ENCODE measurements around the gene TMSB4X.
"Not testable (repeated sequence)": the region's sequence is repeated elsewhere in the genome, so short reads cannot be mapped to it uniquely, and the experiment has no call there.

The TMSB4X gene

DNA sequence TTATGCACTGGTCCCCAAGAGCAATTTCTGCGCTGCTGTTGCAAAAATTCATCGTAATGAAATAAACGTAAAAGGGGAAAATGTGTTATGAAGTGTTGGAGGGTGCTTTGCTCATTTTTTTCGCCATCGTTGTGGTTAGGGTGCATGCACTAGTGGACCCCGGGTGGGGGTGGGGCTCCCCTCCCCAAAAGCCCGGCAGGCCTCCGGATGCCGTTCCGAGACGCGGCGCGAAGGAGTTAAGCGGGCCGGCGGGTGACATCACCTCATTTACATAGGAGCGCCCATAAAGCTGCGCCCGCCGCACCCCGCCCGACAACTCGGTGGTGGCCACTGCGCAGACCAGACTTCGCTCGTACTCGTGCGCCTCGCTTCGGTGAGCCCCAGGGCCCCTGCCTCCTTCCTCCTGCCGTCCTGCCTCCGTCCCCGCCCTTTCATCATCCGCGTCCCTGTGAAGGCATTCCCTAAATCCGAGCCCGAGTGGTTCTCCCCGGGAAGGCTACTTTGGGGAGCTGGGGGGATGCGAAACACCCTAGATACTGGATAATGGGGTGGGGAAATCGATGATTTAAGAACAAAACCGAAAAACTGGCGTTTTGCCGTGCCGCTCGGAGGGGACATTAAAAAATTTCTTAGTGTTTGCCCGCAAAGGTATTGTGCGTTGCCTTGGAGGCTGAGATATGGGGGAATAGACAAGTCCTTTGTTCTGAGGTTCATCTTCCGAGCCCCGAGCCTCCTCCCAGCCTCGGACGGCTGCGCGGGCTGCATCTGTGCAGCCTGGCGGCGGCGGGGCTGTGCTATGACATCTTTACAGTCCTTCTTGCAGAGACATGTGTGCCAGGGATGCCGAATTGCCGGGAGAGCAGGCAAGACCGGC lies at the start of gene TMSB4X:
TMSB4X (plus strand) TSS at position 315 of the 874 bp plus-strand sequence.
- in situ Hi-C loops (cut with HindIII; ENCODE audit: low sequenced_read_pairs), result no loop called here

DNA sequence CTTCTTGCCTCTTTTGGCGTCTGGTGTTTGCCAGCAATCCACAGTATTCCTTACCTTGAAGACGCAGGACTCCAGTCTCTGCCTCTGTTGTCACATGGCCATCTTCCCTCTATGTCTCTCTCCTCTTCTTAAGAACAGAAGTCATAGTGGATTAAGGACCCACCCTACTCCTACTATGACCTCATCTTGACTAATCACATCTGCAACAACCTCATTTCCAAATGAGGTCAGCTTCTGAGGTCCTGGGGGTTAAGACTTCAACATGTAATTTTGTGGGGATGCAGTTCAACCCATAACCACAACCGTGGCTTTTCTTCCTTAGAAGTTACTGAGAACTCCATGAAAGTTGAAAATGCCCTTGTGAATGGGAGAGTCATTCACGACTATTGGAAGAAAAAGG lies 45.2 kb upstream of the TMSB4X start:
- in situ Hi-C loops (cut with HindIII; ENCODE audit: low sequenced_read_pairs), result no loop called here

- in situ Hi-C loops (cut with HindIII; ENCODE audit: low sequenced_read_pairs), result no loop called here
These were observed 44.8 kb upstream of the TMSB4X start for GRCh38 chrX:12930150-12930549.

DNA sequence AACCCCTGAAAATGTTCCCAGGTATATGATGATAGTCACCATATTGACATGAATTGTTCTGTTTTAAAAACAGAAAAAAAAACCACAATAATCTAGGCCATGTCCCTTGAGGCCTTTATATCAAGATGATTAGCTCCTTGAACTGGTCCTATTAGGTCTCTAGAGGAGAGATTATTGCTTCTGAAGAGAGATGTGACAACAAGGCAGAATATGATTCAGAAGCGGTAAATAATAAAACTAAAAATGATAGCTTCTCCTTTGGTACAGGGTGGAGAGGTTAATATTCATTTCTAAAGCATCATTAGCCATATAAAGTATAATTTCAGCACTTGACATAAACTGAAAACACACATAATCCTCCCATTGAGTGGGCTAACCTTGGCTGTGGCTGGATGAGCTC lies 42.7 kb upstream of the TMSB4X start:
- in situ Hi-C loops (cut with HindIII; ENCODE audit: low sequenced_read_pairs), result no loop called here

DNA sequence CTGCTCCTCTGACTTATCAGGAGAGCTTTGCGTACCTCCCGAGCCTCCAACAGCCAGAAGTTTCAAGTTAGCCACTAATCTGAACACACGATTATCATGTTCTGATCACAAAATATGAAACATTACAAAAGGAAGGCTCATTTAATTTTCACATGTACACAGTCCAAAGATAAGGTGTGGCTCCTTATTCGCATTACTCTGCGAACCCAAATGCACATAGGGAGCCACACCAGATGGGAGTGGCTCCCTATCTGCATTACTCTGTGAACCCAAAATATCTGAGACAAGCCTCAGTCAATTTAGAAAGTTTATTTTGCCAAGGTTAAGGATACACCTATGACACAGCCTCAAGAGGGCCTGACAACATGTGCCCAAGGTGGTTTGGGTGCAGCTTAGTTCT lies 40.1 kb upstream of the TMSB4X start:
- in situ Hi-C loops (cut with HindIII; ENCODE audit: low sequenced_read_pairs), result no loop called here

DNA sequence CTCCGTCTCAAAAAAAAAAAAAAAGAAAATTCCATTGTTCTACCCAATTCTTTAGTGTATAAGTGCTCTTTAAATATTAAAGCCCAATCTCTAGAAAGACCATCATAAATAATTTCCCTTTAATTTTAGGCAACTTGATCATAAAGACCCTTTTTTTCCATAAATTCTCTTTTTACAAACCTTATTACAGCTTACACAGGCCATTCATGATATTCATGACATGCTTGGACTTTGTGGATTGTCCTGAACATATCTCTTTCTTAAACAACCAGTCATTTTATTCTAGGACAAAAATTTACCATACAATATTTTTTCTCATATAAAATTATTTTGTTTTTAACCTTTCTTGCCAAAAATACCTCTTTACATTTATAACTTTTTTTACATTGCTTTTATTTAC lies 38.0 kb upstream of the TMSB4X start:
- in situ Hi-C loops (cut with HindIII; ENCODE audit: low sequenced_read_pairs), result no loop called here

GRCh38 chrX:12940471-12940870 lies 34.4 kb upstream of the TMSB4X start:
- in situ Hi-C loops (cut with HindIII; ENCODE audit: low sequenced_read_pairs), result not testable (repeated sequence)

DNA sequence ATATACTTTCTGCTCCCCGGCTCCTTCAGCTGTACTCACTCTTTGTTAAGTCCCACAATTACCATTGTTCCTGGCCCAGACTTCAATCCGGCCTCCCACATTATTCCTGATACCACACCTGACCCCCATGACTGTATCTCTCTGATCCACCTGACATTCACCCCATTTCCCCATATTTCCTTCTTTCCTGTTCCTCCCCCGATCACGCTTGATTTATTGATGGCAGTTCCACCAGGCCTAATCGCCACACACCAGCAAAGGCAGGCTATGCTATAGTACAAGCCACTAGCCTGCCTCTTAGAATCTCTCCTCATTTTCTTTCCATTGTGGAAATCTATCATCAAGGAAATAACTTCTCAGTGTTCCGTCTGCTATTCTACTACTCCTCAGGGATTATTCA lies 31.3 kb upstream of the TMSB4X start:
- in situ Hi-C loops (cut with HindIII; ENCODE audit: low sequenced_read_pairs), result not testable (repeated sequence)

DNA sequence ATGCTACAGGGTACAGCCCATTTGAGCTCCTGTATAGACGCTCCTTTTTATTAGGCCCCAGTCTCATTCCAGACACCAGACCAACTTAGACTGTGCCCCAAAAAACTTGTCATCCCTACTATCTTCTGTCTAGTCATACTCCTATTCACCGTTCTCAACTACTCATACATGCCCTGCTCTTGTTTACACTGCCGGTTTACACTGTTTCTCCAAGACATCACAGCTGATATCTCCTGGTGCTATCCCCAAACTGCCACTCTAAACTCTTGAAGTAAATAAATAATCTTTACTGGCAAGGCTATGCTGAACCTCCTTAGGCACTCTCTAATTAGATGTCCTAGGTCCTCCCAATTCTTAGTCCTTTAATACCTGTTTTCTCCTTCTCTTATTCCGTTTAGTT lies 30.5 kb upstream of the TMSB4X start:
- in situ Hi-C loops (cut with HindIII; ENCODE audit: low sequenced_read_pairs), result not testable (repeated sequence)

DNA sequence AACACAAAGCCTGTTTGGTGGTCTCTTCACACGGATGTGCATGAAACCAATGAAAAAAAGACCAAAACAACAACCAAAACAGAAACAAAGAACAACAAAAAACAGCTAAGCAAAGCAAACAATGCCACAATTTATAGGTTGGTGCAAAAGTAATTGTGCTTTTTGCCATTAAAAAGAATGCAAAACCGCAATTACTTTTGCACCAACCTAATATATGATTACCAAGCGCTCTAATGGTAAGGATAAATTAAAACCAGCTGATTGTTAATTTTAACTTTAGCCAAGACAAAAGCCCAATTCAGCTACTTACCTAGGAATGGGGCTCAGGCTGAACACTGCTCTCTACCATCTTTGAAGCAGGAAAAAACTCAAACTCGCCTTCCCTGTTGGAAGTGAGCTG lies 29.4 kb upstream of the TMSB4X start:
- in situ Hi-C loops (cut with HindIII; ENCODE audit: low sequenced_read_pairs), result no loop called here

DNA sequence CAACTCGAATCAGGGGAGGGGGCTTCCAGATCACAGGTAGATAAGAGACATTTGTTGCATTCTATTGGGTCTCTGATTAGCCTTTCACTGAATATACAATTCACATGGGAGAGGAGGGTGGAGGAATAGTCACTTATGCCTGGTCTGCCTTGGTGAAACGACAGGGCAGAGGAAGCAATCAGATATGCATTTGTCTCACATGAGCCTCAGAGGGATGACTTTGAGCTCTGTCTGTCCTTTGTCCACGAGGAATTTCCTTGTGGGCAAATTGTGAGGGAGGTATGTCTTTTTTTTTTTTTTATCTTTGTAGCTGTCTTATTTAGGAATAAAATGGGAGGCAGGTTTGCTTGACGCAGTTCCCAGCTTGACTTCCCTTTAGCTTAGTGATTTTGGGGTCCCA lies 28.5 kb upstream of the TMSB4X start:
- in situ Hi-C loops (cut with HindIII; ENCODE audit: low sequenced_read_pairs), result no loop called here

DNA sequence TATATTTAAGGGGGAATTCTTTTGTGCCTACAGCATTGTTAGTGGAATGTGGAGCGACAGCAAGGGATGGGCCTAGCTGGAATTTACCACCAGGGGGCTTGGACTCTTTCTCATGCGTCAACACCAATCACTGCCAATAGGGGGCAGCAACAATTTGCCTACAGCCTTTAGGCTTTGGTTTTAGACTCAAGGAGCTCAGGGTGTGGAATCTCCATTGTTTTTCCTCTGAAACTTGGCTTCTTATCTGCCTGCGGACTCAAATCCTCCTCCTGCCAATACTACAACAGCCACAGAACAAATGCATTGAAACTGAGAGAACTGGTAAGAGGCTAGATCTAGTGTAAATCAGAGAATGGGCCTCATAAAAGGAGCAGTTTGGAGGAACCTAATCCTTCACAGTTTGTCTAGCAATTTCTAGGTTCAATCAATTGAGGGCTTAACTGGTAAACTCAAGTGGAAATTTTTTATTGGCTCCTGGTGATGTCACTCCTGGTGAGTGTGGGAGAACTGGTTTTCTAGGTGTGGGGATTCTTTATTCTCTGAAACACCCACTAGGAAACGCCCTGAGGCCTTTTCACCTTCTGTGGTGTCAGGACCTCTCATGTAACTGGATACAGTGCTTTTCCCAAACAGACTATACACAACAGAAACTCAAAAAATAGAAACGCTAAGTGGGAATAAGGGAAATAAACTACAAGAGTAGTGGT lies 27.9 kb upstream of the TMSB4X start:
- in situ Hi-C loops (cut with HindIII; ENCODE audit: low sequenced_read_pairs), result no loop called here

GRCh38 chrX:12947545-12948235 lies 27.2 kb upstream of the TMSB4X start:
- in situ Hi-C loops (cut with HindIII; ENCODE audit: low sequenced_read_pairs), result no loop called here

- in situ Hi-C loops (cut with HindIII; ENCODE audit: low sequenced_read_pairs), result no loop called here
These were observed 26.4 kb upstream of the TMSB4X start for GRCh38 chrX:12948495-12948894.

GRCh38 chrX:12949205-12949926 lies 25.5 kb upstream of the TMSB4X start:
- in situ Hi-C loops (cut with HindIII; ENCODE audit: low sequenced_read_pairs), result no loop called here

GRCh38 chrX:12949927-12950656 lies 24.8 kb upstream of the TMSB4X start:
- in situ Hi-C loops (cut with HindIII; ENCODE audit: low sequenced_read_pairs), result loop anchor here (5.0 kb wide), 1 partner anchor 542 kb away; no protein-coding TSS in a partner anchor

GRCh38 chrX:12950851-12951594 lies 23.9 kb upstream of the TMSB4X start:
- in situ Hi-C loops (cut with HindIII; ENCODE audit: low sequenced_read_pairs), result loop anchor here (5.0 kb wide), 1 partner anchor 541 kb away; no protein-coding TSS in a partner anchor

DNA sequence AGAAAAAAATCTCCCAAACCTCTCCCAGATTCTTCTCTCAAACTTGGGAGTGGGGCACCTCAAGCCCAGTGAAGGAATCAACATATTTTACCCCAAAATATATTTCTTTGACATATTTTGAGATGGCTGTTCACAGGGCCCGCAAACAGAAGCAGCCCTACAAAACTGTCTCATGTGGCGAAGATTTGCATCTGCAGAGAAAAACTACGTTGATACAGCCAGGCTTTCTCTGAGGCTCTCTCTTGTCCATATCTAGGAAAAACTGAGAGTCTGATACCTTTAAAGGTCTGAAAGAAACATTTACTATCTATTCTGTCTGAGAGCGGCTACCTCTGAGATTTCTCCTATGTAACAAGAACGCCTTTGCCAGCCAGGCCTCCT lies 23.3 kb upstream of the TMSB4X start:
- in situ Hi-C loops (cut with HindIII; ENCODE audit: low sequenced_read_pairs), result loop anchor here (5.0 kb wide), 1 partner anchor 541 kb away; no protein-coding TSS in a partner anchor

DNA sequence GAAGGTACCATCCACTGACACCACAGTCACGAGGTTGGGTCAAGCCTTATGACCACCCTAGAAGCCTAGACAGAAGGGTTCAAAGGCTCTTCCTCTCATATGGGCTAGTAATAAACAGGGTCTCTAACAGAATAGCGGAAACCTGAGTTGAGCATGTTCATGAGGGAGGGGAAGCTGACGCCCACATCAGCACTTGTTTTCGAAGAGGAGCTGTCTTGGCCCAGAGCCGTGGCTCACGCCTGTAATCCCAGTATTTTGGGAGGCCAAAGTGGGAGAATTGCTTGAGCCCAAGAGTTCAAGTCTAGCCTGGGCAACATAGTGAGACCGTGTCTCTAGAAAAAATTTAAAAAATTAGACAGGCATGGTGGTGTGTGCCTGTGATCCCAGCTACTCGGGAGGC lies 21.5 kb upstream of the TMSB4X start:
- in situ Hi-C loops (cut with HindIII; ENCODE audit: low sequenced_read_pairs), result loop anchor here (5.0 kb wide), 1 partner anchor 539 kb away; no protein-coding TSS in a partner anchor
